BJ (cell line): ENCODE data around the gene GAMT. TPM values are rescaled to one million over a fixed set of nuclear protein-coding genes. Genes with fewer than 3 reads are reported as not detected.

ENCODE experiments used
- CTCF ChIA-PET: fragments of 350-600 bp; formaldehyde crosslinking; extraction: SDS; loops from one replicate; lab custom pipeline; 2021; ENCODE audit warnings: antibody characterized with exemption, inconsistent platforms; lab: Yijun Ruan, JAX
- POLR2A ChIA-PET: fragments of 300-600 bp; sonication (Branson Sonifier 250); formaldehyde crosslinking; extraction: SDS; loops from one replicate; lab custom pipeline; 2021; ENCODE audit warnings: antibody characterized with exemption; lab: Charles Lee
- DNase-seq: peaks from one replicate; pipeline ENCODE4 v3.0.0-alpha.2; 2011; ENCODE audit warnings: low read depth
- H3K27me3 ChIP-seq: 2 replicates; pipeline ENCODE4 v1.6.0; 2011; ENCODE audit warnings: low read length; ENCODE audit not compliant: control insufficient read depth, insufficient read depth
- H3K36me3 ChIP-seq: 2 replicates; pipeline ENCODE4 v1.5.1; 2011; ENCODE audit warnings: low read length; ENCODE audit not compliant: control insufficient read depth, insufficient read depth
- H3K4me3 ChIP-seq: 2 replicates; pipeline ENCODE4 v1.5.1; 2011; ENCODE audit warnings: low read depth, mild to moderate bottlenecking, control low read depth, low read length
- CTCF ChIP-seq: IDR thresholded peaks from 2 replicates; pipeline ENCODE4 v1.5.1; 2011; ENCODE audit warnings: low read depth, mild to moderate bottlenecking, control low read depth, inconsistent platforms, low read length, moderate library complexity; ENCODE audit not compliant: insufficient read depth
- polyA plus RNA-seq: library from polyadenylated mRNA; depleted of rRNA; stranded (reverse); fragments of >200 nt; gene quantifications from 2 replicates; pipeline ENCODE4 v1.2.3, GENCODE V29; 2011

Gene GAMT
- polyA plus RNA-seq, 1 experiment: 43.7 TPM

DNA sequence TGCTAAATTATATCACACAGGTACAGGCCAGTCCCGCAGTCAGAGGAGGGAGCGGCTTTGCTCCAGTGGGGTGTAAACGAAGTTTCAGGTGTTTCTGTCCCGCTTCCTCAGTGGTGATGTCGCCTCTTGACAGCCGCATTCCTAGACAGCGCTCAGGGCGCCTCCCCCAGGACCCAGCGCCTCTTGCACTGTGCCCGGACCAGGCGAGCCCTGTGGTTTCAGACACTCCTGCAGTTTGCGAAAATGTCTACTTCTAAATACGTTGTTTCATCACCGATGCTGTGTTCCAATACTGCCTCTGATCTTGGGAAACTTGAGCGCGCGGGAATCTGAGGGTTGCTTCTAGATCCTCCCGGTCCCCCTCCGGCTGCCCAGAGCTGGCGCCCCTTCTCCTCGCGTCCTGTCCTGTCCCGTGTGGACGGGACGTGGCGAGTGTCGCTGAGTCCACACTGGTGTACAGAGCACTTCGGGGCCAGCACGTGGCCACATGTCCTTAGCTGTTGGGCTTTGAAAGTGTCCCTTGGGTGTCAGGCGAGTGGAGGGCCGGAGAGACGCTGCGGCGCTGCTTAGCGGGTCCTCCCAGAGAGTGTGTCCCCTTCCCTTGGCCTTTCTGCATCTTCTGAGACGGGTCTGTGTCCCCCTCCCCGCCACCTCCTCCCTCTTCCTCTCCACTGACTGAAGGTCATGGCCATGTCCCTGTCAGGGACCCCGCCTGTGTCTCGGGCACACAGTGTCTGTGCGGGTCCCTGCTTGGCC, 22.3 kb upstream of the GAMT start:
- no peak for DNase-seq
- H3K36me3 ChIP-seq: peaks cover 44% of the 10 kb centered on the region
- H3K27me3 ChIP-seq: no peaks in the 10 kb centered on the region
- TF ChIP-seq CTCF: no peak
- H3K4me3 ChIP-seq: no peak overlapping the region
- ChIA-PET POLR2A (no interaction called here), CTCF (interaction anchor here (0.9 kb wide), 1 partner anchor 15 kb away, joined by 3 read pairs; no protein-coding TSS in a partner anchor)

GRCh38 chr19:1422943-1423342, 21.6 kb upstream of the GAMT start:
- POLR2A ChIA-PET: no interaction called here
- H3K36me3 ChIP-seq: peaks cover 43% of the 10 kb centered on the region
- no peak overlapping the region for H3K4me3 ChIP-seq
- no peak for TF ChIP-seq CTCF
- DNase-seq: no peak
- CTCF ChIA-PET: interaction anchor here (0.9 kb wide), 1 partner anchor 14 kb away, joined by 3 read pairs; no protein-coding TSS in a partner anchor
- H3K27me3 ChIP-seq: no peaks in the 10 kb centered on the region

DNA sequence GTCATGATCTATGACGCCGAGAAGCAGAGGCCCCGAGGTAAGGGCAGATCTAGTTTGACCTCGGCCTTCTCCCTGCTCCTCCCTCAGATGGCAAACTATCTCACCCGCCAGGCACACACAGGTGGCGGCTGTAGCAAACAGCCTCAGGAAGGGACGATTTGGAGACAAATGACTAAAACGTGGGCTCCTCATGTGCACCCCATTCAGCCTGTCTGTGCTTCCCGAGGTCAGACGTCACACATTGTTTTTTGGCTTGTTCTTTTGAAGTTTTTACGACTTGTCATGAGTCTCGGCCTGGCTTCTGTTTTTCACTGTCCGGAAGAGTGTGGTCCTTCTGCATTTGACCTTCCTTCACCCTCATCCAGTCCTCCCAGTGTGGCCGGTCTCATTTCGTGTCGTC, 21.0 kb upstream of the GAMT start:
- ChIA-PET CTCF (interaction anchor here (1.4 kb wide), 1 partner anchor 23 kb away, joined by 3 read pairs; no protein-coding TSS in a partner anchor), POLR2A (no interaction called here)
- peaks cover 42% of the 10 kb centered on the region for H3K36me3 ChIP-seq
- no peak overlapping the region for H3K4me3 ChIP-seq
- TF ChIP-seq CTCF: no peak
- DNase-seq: no peak
- no peaks in the 10 kb centered on the region for H3K27me3 ChIP-seq

DNA sequence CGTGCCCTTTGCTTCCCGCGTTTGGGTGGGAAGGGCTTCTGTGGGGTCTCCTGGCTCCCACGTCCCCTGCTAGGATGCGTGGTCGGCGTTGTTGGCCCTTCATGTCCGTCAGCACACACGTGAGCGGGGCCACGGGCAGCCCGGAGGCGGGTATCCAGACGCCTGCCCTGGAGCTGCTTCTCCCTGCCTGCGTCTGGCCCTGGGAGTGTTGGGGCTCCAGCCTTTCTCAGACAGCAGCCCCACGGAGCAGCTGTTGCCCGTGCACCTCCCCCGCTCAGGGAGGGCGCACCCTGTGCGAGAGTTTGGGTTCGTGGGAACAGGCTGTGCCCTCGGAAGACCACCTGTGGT, 20.6 kb upstream of the GAMT start:
- no peak for TF ChIP-seq CTCF
- no peak overlapping the region for H3K4me3 ChIP-seq
- peaks cover 44% of the 10 kb centered on the region for H3K36me3 ChIP-seq
- H3K27me3 ChIP-seq: no peaks in the 10 kb centered on the region
- POLR2A ChIA-PET: no interaction called here
- CTCF ChIA-PET: interaction anchor here (1.4 kb wide), 1 partner anchor 24 kb away, joined by 3 read pairs; no protein-coding TSS in a partner anchor
- DNase-seq: no peak

DNA sequence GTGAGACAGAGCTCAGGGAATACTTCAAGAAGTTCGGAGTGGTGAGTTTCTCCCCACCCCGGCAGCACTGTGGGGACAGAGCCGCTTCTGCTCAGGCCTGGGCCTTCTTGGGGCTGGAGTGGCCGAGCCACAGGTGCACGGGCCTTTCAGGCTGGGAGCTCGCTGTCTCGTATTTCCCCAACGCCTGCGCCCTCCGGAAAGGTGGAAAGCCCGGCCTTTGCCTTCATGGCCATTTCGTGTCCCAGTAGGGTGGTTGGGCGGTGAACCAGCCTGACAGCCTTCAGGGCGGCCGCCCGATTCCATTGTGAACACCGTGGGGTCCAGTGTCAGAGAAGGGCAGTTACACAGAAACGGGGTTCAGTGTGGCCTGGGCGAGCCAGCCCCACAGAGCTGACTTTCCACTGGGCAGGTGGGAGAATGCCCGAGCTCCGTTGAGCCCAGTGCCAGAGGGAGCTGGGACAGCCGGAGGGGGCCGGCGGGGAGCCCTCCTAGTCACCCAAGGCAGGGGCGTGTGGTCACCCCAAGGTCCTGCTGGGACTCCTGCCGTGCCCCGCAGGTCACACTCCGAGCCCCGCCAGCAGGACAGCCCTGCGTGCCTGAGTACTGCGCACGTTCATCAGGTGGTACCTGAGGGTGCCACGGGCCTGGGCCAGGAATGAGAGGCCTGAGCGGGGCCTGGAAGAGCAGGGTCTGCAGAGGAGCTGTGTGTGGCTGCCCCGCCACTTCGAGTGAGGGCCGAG, 20.0 kb upstream of the GAMT start:
- ChIA-PET POLR2A (no interaction called here), CTCF (interaction anchor here (0.6 to 1.8 kb wide), 4 partner anchors 16 to 142 kb away, joined by 3 to 7 read pairs (median 4); no protein-coding TSS in a partner anchor)
- no peak for TF ChIP-seq CTCF
- Histone ChIP-seq H3K27me3 (no peaks in the 10 kb centered on the region), H3K36me3 (peaks cover 45% of the 10 kb centered on the region), H3K4me3 (no peak overlapping the region)
- DNase-seq: no peak
